A673 (cell line): ENCODE data around the gene RTN4IP1. TPM values are rescaled to one million over a fixed set of nuclear protein-coding genes. Genes with fewer than 3 reads are reported as not detected.

Source experiments
- BruUV-seq: library from RNA; stranded (reverse); fragments of 400-500 nt; replicated peaks from 2 replicates; lab custom pipeline; 2021; lab: Mats Ljungman, UMichigan
- CTCF ChIA-PET: fragments of 300-600 bp; sonication (Branson Sonifier 250); formaldehyde crosslinking; loops from one replicate; lab custom pipeline; 2022; ENCODE audit warnings: antibody characterized with exemption; lab: Charles Lee
- POLR2A ChIA-PET: fragments of 300-600 bp; sonication (Branson Sonifier 250); formaldehyde crosslinking; loops from one replicate; lab custom pipeline; 2022; ENCODE audit warnings: antibody characterized with exemption; ENCODE audit not compliant: low non-redundant PET; lab: Charles Lee
- DNase-seq: peaks from one replicate; pipeline ENCODE4 v3.0.0-alpha.2; 2015; ENCODE audit warnings: low spot score
- H3K27ac ChIP-seq: fragments of 200-600 bp; sonication (generic); 2 replicates; pipeline ENCODE4 v1.5.1; 2016; ENCODE audit warnings: mixed run types, low read depth, mild to moderate bottlenecking, mixed read lengths, antibody characterized with exemption, low read length; ENCODE audit not compliant: poor library complexity, severe bottlenecking
- H3K27me3 ChIP-seq: fragments of 200-600 bp; sonication (generic); replicated peaks from 2 replicates; pipeline ENCODE4 v1.6.1; 2017; ENCODE audit warnings: mixed run types, low read depth, mild to moderate bottlenecking, mixed read lengths, antibody characterized with exemption, low read length; ENCODE audit not compliant: insufficient read depth, poor library complexity
- H3K36me3 ChIP-seq: fragments of 200-600 bp; sonication (generic); 2 replicates; pipeline ENCODE4 v1.6.1; 2016; ENCODE audit warnings: mixed run types, mild to moderate bottlenecking, mixed read lengths, antibody characterized with exemption, low read length; ENCODE audit not compliant: insufficient read depth, poor library complexity, severe bottlenecking
- H3K4me1 ChIP-seq: fragments of 200-600 bp; sonication (generic); 2 replicates; pipeline ENCODE4 v1.6.1; 2017; ENCODE audit warnings: mixed run types, mild to moderate bottlenecking, mixed read lengths, antibody characterized with exemption, low read length; ENCODE audit not compliant: insufficient read depth, poor library complexity, severe bottlenecking
- H3K4me3 ChIP-seq: fragments of 200-600 bp; sonication (generic); 2 replicates; pipeline ENCODE4 v1.5.1; 2016; ENCODE audit warnings: low read depth, mixed run types, mild to moderate bottlenecking, mixed read lengths, low read length; ENCODE audit not compliant: poor library complexity, severe bottlenecking
- H3K9me3 ChIP-seq: fragments of 200-600 bp; sonication (generic); 2 replicates; pipeline ENCODE4 v1.6.1; 2016; ENCODE audit warnings: mixed run types, low read depth, mild to moderate bottlenecking, mixed read lengths, antibody characterized with exemption, low read length; ENCODE audit not compliant: poor library complexity, severe bottlenecking
- CTCF ChIP-seq: fragments of 300-800, 200-600 bp; sonication (generic); conservative IDR thresholded peaks from 2 replicates; pipeline ENCODE4 v1.5.1; 2017; ENCODE audit warnings: low read depth, mild to moderate bottlenecking, antibody characterized with exemption, low read length, moderate library complexity, mixed read lengths
- EZH2 ChIP-seq: fragments of 200-600 bp; sonication (generic); IDR thresholded peaks from 2 replicates; pipeline ENCODE4 v1.6.1; 2017; ENCODE audit warnings: borderline replicate concordance, low read depth, mild to moderate bottlenecking, mixed read lengths, antibody characterized with exemption, low read length; ENCODE audit not compliant: poor library complexity, severe bottlenecking
- intact Hi-C: fragments of 100-400 bp; cut with micrococcal nuclease; formaldehyde crosslinking; loops from one replicate; pipeline ENCODE4 v1.10.0; 2022; ENCODE audit not compliant: unreplicated experiment
- total RNA-seq: library from RNA; stranded (reverse); gene quantifications from 2 replicates; pipeline ENCODE4 v1.2.3, GENCODE V29; 2021

Gene RTN4IP1
- total RNA-seq, 1 experiment from 2014 or later, result 15.7 TPM

DNA sequence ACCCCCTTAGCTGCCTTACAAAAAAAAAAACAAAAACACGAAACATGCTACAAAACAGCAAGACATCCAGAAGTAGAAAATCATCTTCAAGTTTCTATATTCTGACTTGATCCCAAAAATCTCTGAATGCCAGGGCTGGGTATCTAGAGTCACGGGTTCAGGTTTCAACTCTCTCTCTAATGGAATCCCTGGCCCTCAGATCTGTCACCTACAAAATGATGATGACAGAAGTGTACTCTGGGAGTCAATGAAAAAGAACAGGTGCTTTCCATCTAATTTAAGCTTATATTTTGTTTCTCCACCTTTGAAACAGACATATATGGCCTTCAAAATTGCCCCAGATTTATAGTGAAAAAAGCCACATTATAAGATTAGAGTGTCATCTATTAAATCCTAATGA lies 18.3 kb downstream of the RTN4IP1 start:
- H3K4me3 ChIP-seq, result no peak overlapping the region
- no peaks in the 10 kb centered on the region for H3K36me3 ChIP-seq
- DNase-seq, result no peak
- no peaks in the 10 kb centered on the region for H3K4me1 ChIP-seq
- CTCF ChIA-PET, result no interaction called here
- POLR2A ChIA-PET, result no interaction called here
- no TSS peak for BruUV-seq
- H3K9me3 ChIP-seq, result no peaks in the 10 kb centered on the region
- H3K27me3 ChIP-seq, result no peaks in the 10 kb centered on the region
- intact Hi-C loops, result no loop called here
- no peak overlapping the region for H3K27ac ChIP-seq
- TF ChIP-seq CTCF (no peak), EZH2 (no peak)

DNA sequence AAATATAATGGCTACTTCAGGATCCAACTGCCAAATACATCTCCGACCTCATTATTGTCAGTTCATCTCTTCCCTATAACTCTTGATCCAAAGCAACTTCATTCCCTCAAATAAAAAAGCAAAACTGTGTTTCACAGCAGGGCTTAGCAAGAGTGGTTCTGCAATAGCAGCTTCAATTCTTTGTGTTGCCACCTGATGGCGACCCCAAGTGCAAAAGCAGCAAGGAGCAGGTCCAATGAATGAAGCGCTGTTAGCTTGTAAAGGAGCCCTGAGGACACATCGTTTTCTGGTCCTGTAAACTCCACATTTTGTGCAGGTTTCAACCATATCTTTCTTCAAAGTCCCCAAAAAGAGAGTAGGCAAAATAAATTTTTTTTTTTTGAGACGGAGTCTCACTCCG lies 19.6 kb downstream of the RTN4IP1 start:
- Histone ChIP-seq H3K27me3 (no peaks in the 10 kb centered on the region), H3K4me3 (no peak overlapping the region), H3K4me1 (no peaks in the 10 kb centered on the region), H3K36me3 (no peaks in the 10 kb centered on the region), H3K27ac (no peak overlapping the region), H3K9me3 (no peaks in the 10 kb centered on the region)
- intact Hi-C loops, result no loop called here
- CTCF ChIA-PET, result interaction anchor here (0.6 to 1.2 kb wide), 5 partner anchors 19 to 370 kb away, joined by 3 to 8 read pairs (median 4); no protein-coding TSS in a partner anchor
- peak; percentile 50 for DNase-seq
- POLR2A ChIA-PET, result no interaction called here
- TF ChIP-seq CTCF (peak; percentile 55), EZH2 (no peak)
- no TSS peak for BruUV-seq

DNA sequence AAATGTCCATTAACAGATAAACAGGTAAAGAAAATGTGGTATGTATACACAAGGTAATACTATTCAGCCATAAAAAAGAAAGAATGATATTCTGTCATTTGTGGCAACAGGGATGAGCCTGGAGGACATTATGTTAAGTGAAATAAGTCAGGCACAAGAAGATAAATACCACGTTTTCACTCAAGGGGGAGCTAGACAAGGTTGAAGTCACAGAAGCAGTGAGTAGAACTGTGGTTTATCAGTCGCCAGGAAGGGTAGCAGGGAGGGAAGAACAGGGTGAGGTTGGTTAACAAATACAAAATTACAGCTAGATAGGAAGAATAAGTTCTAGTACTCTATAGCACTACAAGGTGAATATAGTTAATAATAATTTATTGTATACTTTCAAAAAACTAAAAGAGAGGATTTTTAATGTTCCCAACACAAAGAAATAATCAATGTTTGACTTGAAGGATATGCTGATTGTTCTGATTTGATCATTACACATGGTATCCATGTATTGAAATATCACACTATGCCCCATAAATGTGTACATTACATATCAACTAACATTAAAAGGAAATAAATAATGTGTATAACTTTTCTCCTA lies 21.1 kb downstream of the RTN4IP1 start:
- Histone ChIP-seq H3K4me3 (no peak overlapping the region), H3K4me1 (no peaks in the 10 kb centered on the region), H3K36me3 (no peaks in the 10 kb centered on the region), H3K9me3 (no peaks in the 10 kb centered on the region), H3K27ac (no peak overlapping the region), H3K27me3 (no peaks in the 10 kb centered on the region)
- ChIA-PET POLR2A (no interaction called here), CTCF (interaction anchor here (0.6 to 1.4 kb wide), 3 partner anchors 371 to 390 kb away, joined by 4 to 5 read pairs (median 4); no protein-coding TSS in a partner anchor)
- TF ChIP-seq EZH2 (no peak), CTCF (peak; percentile 68)
- intact Hi-C loops, result loop anchor here (1.0 kb wide), 1 partner anchor 371 kb away; no protein-coding TSS in a partner anchor
- no TSS peak for BruUV-seq
- peak; percentile 73 for DNase-seq
